CD4-positive, CD25-positive, alpha-beta regulatory T cell (primary cell): Measurements from ENCODE around the gene FARP1. TPM values are rescaled to one million over a fixed set of nuclear protein-coding genes. Genes with fewer than 3 reads are reported as not detected.

Experiments used
- ATAC-seq, 2 donors: fragments of 150-1000 bp; cut with Tn5 transposase; one replicate each; pipeline ENCODE4 v1.10.0; 2021; ENCODE audit warnings: low read depth in 2 of 2, moderate number of reproducible peaks in 2 of 2, moderate library complexity in 1 of 2
- DNase-seq, 3 donors: peaks; one replicate each; pipeline versions ENCODE4 v3.0.0 to v3.0.0-alpha.2; 2012 to 2022; ENCODE audit warnings: mixed read lengths in 1 of 3
- H3K27ac ChIP-seq: one replicate; pipeline ENCODE4 v1.7.0; 2013; ENCODE audit warnings: mild to moderate bottlenecking, low read length; ENCODE audit not compliant: insufficient read depth, poor library complexity, severe bottlenecking
- H3K27me3 ChIP-seq: one replicate; pipeline ENCODE4 v1.7.0; 2013; ENCODE audit warnings: low read length; ENCODE audit not compliant: control insufficient read depth, insufficient read depth
- H3K36me3 ChIP-seq: one replicate; pipeline ENCODE4 v1.7.0; 2013; ENCODE audit warnings: mild to moderate bottlenecking, low read length, moderate library complexity; ENCODE audit not compliant: control insufficient read depth, insufficient read depth
- H3K4me1 ChIP-seq: 2 replicates; pipeline ENCODE4 v1.7.0; 2013; ENCODE audit warnings: mild to moderate bottlenecking, low read length; ENCODE audit not compliant: insufficient read depth, control insufficient read depth, poor library complexity, severe bottlenecking
- H3K4me3 ChIP-seq: one replicate; pipeline ENCODE4 v1.7.0; 2013; ENCODE audit warnings: low read depth, mild to moderate bottlenecking, low read length, moderate library complexity
- H3K9me3 ChIP-seq, 2 experiments: 1 replicate in 1 of 2; 2 replicates in 1 of 2; pipeline ENCODE4 v1.7.0; 2013; ENCODE audit warnings: low read length in 2 of 2, mild to moderate bottlenecking in 1 of 2, moderate library complexity in 1 of 2; ENCODE audit not compliant: control insufficient read depth in 2 of 2
- H3K27ac Mint-ChIP-seq, 3 donors: one replicate each; pipeline ENCODE4 v1.8.0; 2020 to 2022; ENCODE audit warnings: mild to moderate bottlenecking in 3 of 3, mixed read lengths in 3 of 3, moderate library complexity in 2 of 3
- H3K27me3 Mint-ChIP-seq: one replicate; pipeline ENCODE4 v1.8.0; 2022; ENCODE audit warnings: mild to moderate bottlenecking, mixed read lengths
- H3K36me3 Mint-ChIP-seq: one replicate; pipeline ENCODE4 v1.8.0; 2020; ENCODE audit warnings: mixed read lengths
- H3K4me1 Mint-ChIP-seq, 4 donors: one replicate each; pipeline ENCODE4 v1.8.0; 2020 to 2022; ENCODE audit warnings: mixed read lengths in 4 of 4, mild to moderate bottlenecking in 1 of 4
- H3K4me3 Mint-ChIP-seq, 4 donors: one replicate each; pipeline ENCODE4 v1.8.0; 2020 to 2022; ENCODE audit warnings: mild to moderate bottlenecking in 4 of 4, mixed read lengths in 4 of 4, moderate library complexity in 3 of 4
- H3K9me3 Mint-ChIP-seq, 7 donors: one replicate each; pipeline ENCODE4 v1.8.0; 2020 to 2022; ENCODE audit warnings: mixed read lengths in 7 of 7, mild to moderate bottlenecking in 3 of 7, moderate library complexity in 2 of 7
- polyA plus RNA-seq, 4 donors: library from polyadenylated mRNA; unstranded; fragments of 300-500 nt; fragmentation: Illumina TruSeq; gene quantifications; one replicate each; pipeline ENCODE4 v1.2.3, GENCODE V29; 2021
- total RNA-seq: library from RNA; stranded (reverse); gene quantifications from one replicate; pipeline ENCODE4 v1.2.3, GENCODE V29; 2022

The FARP1 gene
- total and polyA plus RNA-seq, 5 donors from 2014 or later: 0.25 to 0.79 (median 0.46) TPM

- no peaks in the 10 kb centered on the region for H3K36me3 ChIP-seq
- no peak for ATAC-seq
- no peak overlapping the region for H3K4me3 ChIP-seq
- no peaks in the 10 kb centered on the region for H3K9me3 ChIP-seq
- Mint-ChIP-seq H3K36me3 (no peaks in the 10 kb centered on the region), H3K9me3 (peaks cover 0 to 1% (median 0%) of the 10 kb centered on the region in 7 donors), H3K27ac (no peak overlapping the region), H3K4me3 (no peak overlapping the region), H3K27me3 (no peaks in the 10 kb centered on the region), H3K4me1 (no peaks in the 10 kb centered on the region)
- H3K4me1 ChIP-seq: no peaks in the 10 kb centered on the region
- H3K27me3 ChIP-seq: no peaks in the 10 kb centered on the region
- no peak overlapping the region for H3K27ac ChIP-seq
- DNase-seq: no peak
Observed at GRCh38 chr13:98286799-98287198, 143.9 kb downstream of the FARP1 start.

DNA sequence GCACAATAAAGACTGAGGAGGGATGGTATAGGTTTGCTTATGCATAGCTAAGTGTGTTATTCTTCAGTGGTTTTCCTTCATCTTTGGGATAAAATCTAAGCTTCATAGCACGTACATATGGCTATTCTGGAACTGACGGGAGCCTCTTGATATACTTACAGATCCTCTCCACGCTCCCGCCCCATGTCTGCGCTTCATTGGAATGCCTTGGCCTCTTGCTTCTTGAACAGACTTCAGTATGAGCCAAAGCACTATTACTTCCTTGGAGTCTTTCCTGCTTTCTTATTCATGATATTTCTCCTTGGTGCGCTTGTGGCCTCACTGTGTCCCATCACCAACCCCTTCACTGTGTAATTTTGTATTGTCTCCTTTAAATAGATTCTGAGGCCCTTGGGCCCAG is 145.3 kb downstream of the FARP1 start:
- Mint-ChIP-seq H3K27ac (no peak overlapping the region), H3K4me1 (no peaks in the 10 kb centered on the region), H3K27me3 (no peaks in the 10 kb centered on the region), H3K4me3 (no peak overlapping the region), H3K9me3 (peaks cover 0 to 1% (median 0%) of the 10 kb centered on the region in 7 donors), H3K36me3 (no peaks in the 10 kb centered on the region)
- DNase-seq (no peak), ATAC-seq (no peak)
- Histone ChIP-seq H3K4me1 (no peaks in the 10 kb centered on the region), H3K4me3 (no peak overlapping the region), H3K36me3 (no peaks in the 10 kb centered on the region), H3K9me3 (no peaks in the 10 kb centered on the region), H3K27me3 (no peaks in the 10 kb centered on the region), H3K27ac (no peak overlapping the region)

DNA sequence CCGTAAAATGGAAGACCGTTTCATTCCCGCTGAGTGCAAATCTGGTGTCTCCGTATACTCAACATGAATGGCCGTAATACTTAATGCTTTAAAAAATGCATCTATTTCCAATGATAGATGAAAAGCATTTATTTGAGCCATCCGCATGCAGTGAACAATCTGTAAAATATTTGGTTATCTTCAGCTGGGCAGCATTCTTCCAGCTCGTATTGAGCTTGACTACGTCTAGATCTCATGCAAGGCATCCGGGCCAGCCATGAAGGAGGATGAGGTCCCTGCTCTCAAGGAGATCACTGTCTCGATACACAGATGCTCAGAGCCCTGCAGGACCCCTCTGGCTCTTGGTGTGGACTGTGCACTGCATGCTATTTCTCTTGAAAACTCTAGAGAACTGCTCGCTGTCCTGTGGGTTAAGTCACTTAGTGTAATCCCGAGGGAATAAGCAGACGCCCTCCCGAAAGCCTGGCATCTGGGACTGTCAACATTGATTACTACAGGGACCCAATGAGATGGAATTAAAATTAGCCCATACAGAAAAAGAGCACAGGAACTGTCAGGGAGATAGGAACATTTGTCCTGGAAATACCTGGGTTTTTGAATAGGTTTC is 146.5 kb downstream of the FARP1 start:
- H3K36me3 ChIP-seq: no peaks in the 10 kb centered on the region
- H3K4me3 Mint-ChIP-seq: no peak overlapping the region
- no peaks in the 10 kb centered on the region for H3K36me3 Mint-ChIP-seq
- H3K4me3 ChIP-seq: no peak overlapping the region
- H3K27me3 ChIP-seq: no peaks in the 10 kb centered on the region
- peaks cover 0 to 1% (median 0%) of the 10 kb centered on the region in 7 donors for H3K9me3 Mint-ChIP-seq
- H3K4me1 ChIP-seq: no peaks in the 10 kb centered on the region
- no peaks in the 10 kb centered on the region for H3K9me3 ChIP-seq
- no peaks in the 10 kb centered on the region for H3K4me1 Mint-ChIP-seq
- ATAC-seq: no peak
- H3K27ac ChIP-seq: no peak overlapping the region
- DNase-seq: no peak
- no peak overlapping the region for H3K27ac Mint-ChIP-seq
- no peaks in the 10 kb centered on the region for H3K27me3 Mint-ChIP-seq

DNA sequence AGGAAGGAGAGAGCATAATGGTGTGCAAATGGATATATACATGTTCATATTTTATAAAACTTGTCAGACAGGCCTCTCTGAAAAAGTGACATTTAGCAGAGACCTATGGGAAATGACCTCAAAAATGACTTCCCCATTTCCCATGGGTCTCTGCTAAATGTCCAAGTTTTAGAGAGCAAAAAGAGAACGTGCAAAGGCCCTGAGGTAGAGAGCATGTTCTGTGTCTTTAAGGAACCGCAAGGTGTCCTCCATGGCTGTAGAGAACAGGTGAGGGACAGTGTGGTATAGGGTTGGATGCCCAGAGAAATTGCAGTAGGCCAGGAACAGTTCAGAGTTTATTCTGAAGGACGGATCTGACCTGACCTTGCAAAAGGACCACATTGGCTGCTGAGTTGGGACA is 147.4 kb downstream of the FARP1 start:
- H3K36me3 ChIP-seq: no peaks in the 10 kb centered on the region
- Mint-ChIP-seq H3K27ac (no peak overlapping the region), H3K27me3 (peaks cover 2% of the 10 kb centered on the region), H3K4me3 (no peak overlapping the region), H3K9me3 (peaks cover 0 to 1% (median 0%) of the 10 kb centered on the region in 7 donors), H3K36me3 (no peaks in the 10 kb centered on the region), H3K4me1 (no peaks in the 10 kb centered on the region)
- no peaks in the 10 kb centered on the region for H3K27me3 ChIP-seq
- no peak overlapping the region for H3K27ac ChIP-seq
- H3K4me1 ChIP-seq: no peaks in the 10 kb centered on the region
- DNase-seq (no peak), ATAC-seq (no peak)
- no peaks in the 10 kb centered on the region for H3K9me3 ChIP-seq
- no peak overlapping the region for H3K4me3 ChIP-seq

DNA sequence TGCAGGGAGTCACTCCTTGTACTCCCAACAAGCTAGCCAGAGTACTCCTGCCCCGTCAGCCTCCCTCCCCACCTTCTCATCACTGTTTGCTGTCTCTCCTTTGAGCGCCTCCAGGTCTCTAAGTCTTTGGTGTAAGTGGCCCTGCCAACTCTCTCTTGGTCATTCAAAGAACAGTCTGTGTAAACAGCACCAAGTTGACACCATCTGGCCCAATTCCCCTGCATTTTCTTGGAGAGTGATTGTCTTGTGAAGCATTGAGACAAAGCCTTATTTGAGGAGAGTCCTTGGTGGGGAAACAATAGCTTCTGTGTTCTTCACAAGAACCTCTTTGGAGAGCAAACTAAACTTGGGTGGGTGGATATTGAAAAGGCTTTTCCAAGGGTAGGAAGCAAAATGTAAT is 148.8 kb downstream of the FARP1 start:
- Histone ChIP-seq H3K4me3 (no peak overlapping the region), H3K36me3 (no peaks in the 10 kb centered on the region), H3K27me3 (no peaks in the 10 kb centered on the region), H3K9me3 (no peaks in the 10 kb centered on the region), H3K27ac (no peak overlapping the region), H3K4me1 (no peaks in the 10 kb centered on the region)
- DNase-seq: no peak
- Mint-ChIP-seq H3K27ac (no peak overlapping the region), H3K9me3 (peaks cover 0 to 1% (median 0%) of the 10 kb centered on the region in 7 donors), H3K27me3 (peaks cover 6% of the 10 kb centered on the region), H3K36me3 (no peaks in the 10 kb centered on the region), H3K4me3 (no peak overlapping the region), H3K4me1 (no peaks in the 10 kb centered on the region)
- no peak for ATAC-seq

DNA sequence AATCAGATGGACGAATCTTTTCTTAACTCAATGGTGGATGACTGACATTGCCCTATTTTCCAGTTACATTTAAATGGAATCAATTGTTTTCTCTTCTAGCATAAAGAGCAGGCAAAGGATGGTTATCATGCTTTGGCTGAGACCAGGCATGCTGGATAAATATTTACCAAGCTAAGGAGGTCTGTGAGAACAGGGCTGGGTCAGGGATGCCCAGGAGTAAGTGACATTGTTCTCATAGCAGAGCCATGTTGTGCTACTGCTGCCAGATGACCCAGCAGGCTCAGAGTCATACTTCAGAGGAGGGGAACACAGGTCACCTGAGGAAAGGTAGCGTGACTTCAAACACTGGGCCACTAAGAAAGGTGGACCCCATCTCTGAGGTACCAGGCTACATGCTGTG is 150.2 kb downstream of the FARP1 start:
- no peaks in the 10 kb centered on the region for H3K4me1 ChIP-seq
- no peak overlapping the region for H3K4me3 ChIP-seq
- H3K4me3 Mint-ChIP-seq: no peak overlapping the region
- H3K36me3 Mint-ChIP-seq: no peaks in the 10 kb centered on the region
- no peaks in the 10 kb centered on the region for H3K36me3 ChIP-seq
- peak overlapping the region in 1 of 3 donors; percentile 32 for H3K27ac Mint-ChIP-seq
- H3K27me3 Mint-ChIP-seq: peaks cover 6% of the 10 kb centered on the region
- peaks cover 0 to 1% (median 0%) of the 10 kb centered on the region in 7 donors for H3K9me3 Mint-ChIP-seq
- H3K9me3 ChIP-seq: no peaks in the 10 kb centered on the region
- DNase-seq: no peak
- no peak overlapping the region for H3K27ac ChIP-seq
- H3K4me1 Mint-ChIP-seq: no peaks in the 10 kb centered on the region
- no peak for ATAC-seq
- H3K27me3 ChIP-seq: no peaks in the 10 kb centered on the region

- ATAC-seq: no peak
Observed at GRCh38 chr13:98293570-98294142, 150.8 kb downstream of the FARP1 start.

DNA sequence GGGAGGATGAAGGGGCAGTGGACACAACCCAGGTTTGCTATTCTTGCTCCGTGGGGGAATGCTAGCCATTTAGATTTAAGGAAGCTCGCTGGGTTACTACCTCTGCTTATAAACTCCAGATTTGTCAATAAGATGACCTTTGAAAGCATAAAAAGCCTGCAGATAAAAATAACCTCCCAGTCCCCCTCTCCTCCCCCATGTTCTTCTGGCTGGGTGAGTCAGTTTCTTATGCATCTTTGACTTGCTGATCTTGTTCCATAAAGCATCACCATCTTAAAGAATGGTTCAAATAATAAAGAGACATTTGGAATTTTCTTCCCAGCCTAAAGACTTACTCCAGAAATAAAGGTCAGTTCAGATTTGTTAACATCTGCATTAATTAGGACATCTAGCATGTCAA is 152.5 kb downstream of the FARP1 start:
- Mint-ChIP-seq H3K27me3 (peaks cover 16% of the 10 kb centered on the region), H3K27ac (no peak overlapping the region), H3K36me3 (no peaks in the 10 kb centered on the region), H3K4me3 (no peak overlapping the region), H3K9me3 (no peaks in the 10 kb centered on the region), H3K4me1 (no peaks in the 10 kb centered on the region)
- Histone ChIP-seq H3K4me1 (no peaks in the 10 kb centered on the region), H3K27ac (no peak overlapping the region), H3K36me3 (no peaks in the 10 kb centered on the region), H3K27me3 (no peaks in the 10 kb centered on the region), H3K9me3 (no peaks in the 10 kb centered on the region), H3K4me3 (no peak overlapping the region)
- ATAC-seq (no peak), DNase-seq (no peak)

More at GRCh38 chr13:98293570-98294142, 150.8 kb downstream of the FARP1 start:
- Mint-ChIP-seq H3K27me3 (peaks cover 11% of the 10 kb centered on the region), H3K9me3 (peaks cover 0 to 1% (median 0%) of the 10 kb centered on the region in 7 donors), H3K4me3 (no peak overlapping the region), H3K36me3 (no peaks in the 10 kb centered on the region), H3K27ac (no peak overlapping the region), H3K4me1 (no peaks in the 10 kb centered on the region)
- no peaks in the 10 kb centered on the region for H3K27me3 ChIP-seq
- no peak overlapping the region for H3K4me3 ChIP-seq
- H3K9me3 ChIP-seq: no peaks in the 10 kb centered on the region
- no peak for DNase-seq
- no peaks in the 10 kb centered on the region for H3K36me3 ChIP-seq
- H3K27ac ChIP-seq: no peak overlapping the region
- H3K4me1 ChIP-seq: no peaks in the 10 kb centered on the region
